ENCODE measurements around the gene GPR3.

DNA sequence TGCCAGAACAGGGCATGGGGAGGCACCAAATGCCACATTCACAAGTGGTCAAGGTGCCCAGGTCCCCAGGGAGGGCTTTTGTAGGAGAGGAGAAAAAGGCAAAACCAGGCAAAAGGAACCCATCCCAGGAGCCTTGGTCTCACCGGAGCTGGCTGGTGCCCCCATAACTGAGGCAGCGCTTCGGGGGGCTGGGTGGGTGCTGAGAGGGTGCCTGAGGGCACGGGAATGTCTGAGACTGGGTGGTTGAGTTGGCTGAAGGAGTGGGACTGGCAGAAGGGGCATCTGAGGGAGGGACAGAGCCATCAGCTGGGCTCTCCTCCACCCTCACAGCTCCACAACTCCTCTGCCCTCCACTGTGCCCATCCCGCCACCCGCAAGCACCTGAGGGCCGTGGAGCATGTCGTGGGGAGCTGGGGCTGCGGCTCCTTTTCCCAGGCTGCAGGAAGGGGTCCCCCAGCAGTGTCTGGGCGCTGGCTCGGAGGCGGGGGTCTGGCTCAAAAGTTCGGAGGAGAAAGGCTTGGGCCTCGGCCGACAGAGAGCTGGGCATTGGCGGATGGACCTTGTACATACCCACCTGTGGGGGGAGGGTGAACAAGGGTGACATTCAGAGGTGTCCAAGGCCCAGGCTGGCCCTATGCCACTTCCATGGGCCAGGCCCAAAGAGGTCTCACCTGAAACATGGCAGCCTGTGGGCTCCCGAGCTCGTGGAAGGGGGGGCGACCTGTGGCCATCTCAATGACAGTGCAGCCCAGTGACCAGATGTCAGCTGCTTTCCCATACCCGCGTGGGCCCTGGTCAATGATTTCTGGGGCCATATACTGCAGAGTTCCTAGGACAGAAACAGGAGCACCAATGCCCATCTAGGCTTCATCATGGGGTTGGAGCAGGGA is 34.1 kb upstream of the GPR3 start:
- TF ChIP-seq, protein P1, sequence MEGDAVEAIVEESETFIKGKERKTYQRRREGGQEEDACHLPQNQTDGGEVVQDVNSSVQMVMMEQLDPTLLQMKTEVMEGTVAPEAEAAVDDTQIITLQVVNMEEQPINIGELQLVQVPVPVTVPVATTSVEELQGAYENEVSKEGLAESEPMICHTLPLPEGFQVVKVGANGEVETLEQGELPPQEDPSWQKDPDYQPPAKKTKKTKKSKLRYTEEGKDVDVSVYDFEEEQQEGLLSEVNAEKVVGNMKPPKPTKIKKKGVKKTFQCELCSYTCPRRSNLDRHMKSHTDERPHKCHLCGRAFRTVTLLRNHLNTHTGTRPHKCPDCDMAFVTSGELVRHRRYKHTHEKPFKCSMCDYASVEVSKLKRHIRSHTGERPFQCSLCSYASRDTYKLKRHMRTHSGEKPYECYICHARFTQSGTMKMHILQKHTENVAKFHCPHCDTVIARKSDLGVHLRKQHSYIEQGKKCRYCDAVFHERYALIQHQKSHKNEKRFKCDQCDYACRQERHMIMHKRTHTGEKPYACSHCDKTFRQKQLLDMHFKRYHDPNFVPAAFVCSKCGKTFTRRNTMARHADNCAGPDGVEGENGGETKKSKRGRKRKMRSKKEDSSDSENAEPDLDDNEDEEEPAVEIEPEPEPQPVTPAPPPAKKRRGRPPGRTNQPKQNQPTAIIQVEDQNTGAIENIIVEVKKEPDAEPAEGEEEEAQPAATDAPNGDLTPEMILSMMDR (IDR thresholded peaks at IDR 0.05) = no peak
- no peak for TF ChIP-seq SIN3A (IDR thresholded peaks at IDR 0.05; ENCODE audit: borderline replicate concordance, insufficient read depth, low read depth, low read length)
- no peak for TF ChIP-seq POLR2AphosphoS5 (IDR thresholded peaks at IDR 0.05; ENCODE audit: low read depth, low read length)
- TF ChIP-seq TCF7L2 (IDR thresholded peaks at IDR 0.05; ENCODE audit: low read depth, low read length) = no peak

Measured in Panc1 (cell line).